NCI-H2171 (cell line): ENCODE results near the gene ARRB1.
"Not testable (repeated sequence)": the region's sequence is repeated elsewhere in the genome, so short reads cannot be mapped to it uniquely, and the experiment has no call there.

Experiments
- DNase-seq: peaks from one replicate; lab custom pipeline; 2025; lab: John Stamatoyannopoulos, UW

Gene ARRB1

GRCh38 chr11:75371949-75372876 is 20.8 kb upstream of the ARRB1 start:
- no peak for DNase-seq

- DNase-seq: no peak
These were observed 18.2 kb upstream of the ARRB1 start for GRCh38 chr11:75369560-75370255.

- not testable (repeated sequence) for DNase-seq
These were observed 15.4 kb upstream of the ARRB1 start for GRCh38 chr11:75366826-75367225.

GRCh38 chr11:75365711-75366181 is 14.3 kb upstream of the ARRB1 start:
- no peak for DNase-seq

GRCh38 chr11:75362285-75362684 is 10.8 kb upstream of the ARRB1 start:
- not testable (repeated sequence) for DNase-seq

- DNase-seq: no peak
These were observed 5.2 kb upstream of the ARRB1 start for GRCh38 chr11:75356613-75357012.

GRCh38 chr11:75355051-75355450 is 3.6 kb upstream of the ARRB1 start:
- no peak for DNase-seq

- no peak for DNase-seq
These were observed 1.2 kb upstream of the ARRB1 start for GRCh38 chr11:75352588-75353206.

GRCh38 chr11:75351791-75352587 is 528 bp upstream of the ARRB1 start:
- no peak for DNase-seq

GRCh38 chr11:75350743-75351540 is 519 bp downstream of the ARRB1 start:
- no peak for DNase-seq

- DNase-seq: no peak
These were observed 1.2 kb downstream of the ARRB1 start for GRCh38 chr11:75350122-75350742.

- no peak for DNase-seq
These were observed 1.8 kb downstream of the ARRB1 start for GRCh38 chr11:75349521-75350116.

- DNase-seq: no peak
These were observed 3.5 kb downstream of the ARRB1 start for GRCh38 chr11:75347781-75348566.

GRCh38 chr11:75346912-75347647 is 4.4 kb downstream of the ARRB1 start:
- no peak for DNase-seq

GRCh38 chr11:75346296-75346695 is 5.2 kb downstream of the ARRB1 start:
- DNase-seq: no peak

GRCh38 chr11:75345455-75346160 is 5.9 kb downstream of the ARRB1 start:
- DNase-seq: no peak

- no peak for DNase-seq
These were observed 6.6 kb downstream of the ARRB1 start for GRCh38 chr11:75344761-75345454.
